Stimulated activated CD4-positive, alpha-beta T cell treated with anti-CD3 and anti-CD28 coated beads, Interleukin-1b, Interleukin-23, amount 100 ng/mL, for 48 hours (primary cell): ENCODE results near the gene YIF1B.
A peak's percentile ranks its signal among the peaks of the same experiment; 100 is the strongest.
"Not testable (repeated sequence)": the region's sequence is repeated elsewhere in the genome, so short reads cannot be mapped to it uniquely, and the experiment has no call there.

Source experiments
- DNase-seq: peaks from one replicate; pipeline ENCODE4 v3.0.0-alpha.2; 2020

Gene YIF1B

GRCh38 chr19:38315657-38316476, at the start of gene YIF1B:
TSS of gene YIF1B (minus strand) at chr19:38315947. CDS start at chr19:38315917, 30 bp downstream.
- peak; percentile 97 for DNase-seq

GRCh38 chr19:38362946-38363688, 47.4 kb upstream of the YIF1B start:
- not testable (repeated sequence) for DNase-seq

GRCh38 chr19:38362076-38362945, 46.6 kb upstream of the YIF1B start:
- peak; percentile 87 for DNase-seq

- peak; percentile 73 for DNase-seq
Observed at GRCh38 chr19:38361633-38362075, 45.9 kb upstream of the YIF1B start.

- DNase-seq = no peak
Observed at GRCh38 chr19:38360839-38361631, 45.3 kb upstream of the YIF1B start.

GRCh38 chr19:38360351-38360750, 44.6 kb upstream of the YIF1B start:
- DNase-seq = no peak

GRCh38 chr19:38359242-38360021, 43.7 kb upstream of the YIF1B start:
- DNase-seq = no peak

- no peak for DNase-seq
Observed at GRCh38 chr19:38358071-38358470, 42.3 kb upstream of the YIF1B start.

GRCh38 chr19:38355728-38356725, 40.3 kb upstream of the YIF1B start:
- no peak for DNase-seq

GRCh38 chr19:38352611-38353010, 36.9 kb upstream of the YIF1B start:
- DNase-seq = no peak

GRCh38 chr19:38351865-38352395, 36.2 kb upstream of the YIF1B start:
- DNase-seq = no peak

- no peak for DNase-seq
Observed at GRCh38 chr19:38350883-38351282, 35.1 kb upstream of the YIF1B start.

- no peak for DNase-seq
Observed at GRCh38 chr19:38346837-38347236, 31.1 kb upstream of the YIF1B start.

GRCh38 chr19:38340927-38341326, 25.2 kb upstream of the YIF1B start:
- no peak for DNase-seq

GRCh38 chr19:38339011-38339410, 23.3 kb upstream of the YIF1B start:
- not testable (repeated sequence) for DNase-seq

GRCh38 chr19:38337360-38337653, 21.6 kb upstream of the YIF1B start:
- DNase-seq = peak; percentile 13

GRCh38 chr19:38336638-38337359, 21.1 kb upstream of the YIF1B start:
- peak; percentile 98 for DNase-seq

GRCh38 chr19:38335949-38336637, 20.3 kb upstream of the YIF1B start:
- peak; percentile 97 for DNase-seq

GRCh38 chr19:38333245-38333644, 17.5 kb upstream of the YIF1B start:
- no peak for DNase-seq
